NK-92 (cell line): ENCODE data around the gene CD38.
"Not testable (repeated sequence)": the region's sequence is repeated elsewhere in the genome, so short reads cannot be mapped to it uniquely, and the experiment has no call there.

Source experiments
- DNase-seq: peaks from one replicate; lab custom pipeline; 2025; ENCODE audit not compliant: unreplicated experiment; lab: John Stamatoyannopoulos, UW

The CD38 gene

GRCh38 chr4:15861198-15861597, 83.1 kb downstream of the CD38 start:
- DNase-seq, result not testable (repeated sequence)

- DNase-seq, result no peak
These were observed 86.8 kb downstream of the CD38 start for GRCh38 chr4:15864651-15865566.

GRCh38 chr4:15868111-15868510, 90.0 kb downstream of the CD38 start:
- DNase-seq, result no peak

- no peak for DNase-seq
These were observed 90.8 kb downstream of the CD38 start for GRCh38 chr4:15868826-15869413.

- DNase-seq, result no peak
These were observed 92.0 kb downstream of the CD38 start for GRCh38 chr4:15870079-15870478.

GRCh38 chr4:15870921-15871664, 93.0 kb downstream of the CD38 start:
- no peak for DNase-seq

- DNase-seq, result no peak
These were observed 95.0 kb downstream of the CD38 start for GRCh38 chr4:15873117-15873516.

- DNase-seq, result no peak
These were observed 96.5 kb downstream of the CD38 start for GRCh38 chr4:15874671-15875070.

- DNase-seq, result no peak
These were observed 97.7 kb downstream of the CD38 start for GRCh38 chr4:15875663-15876460.

- DNase-seq, result no peak
These were observed 99.9 kb downstream of the CD38 start for GRCh38 chr4:15878011-15878410.

- no peak for DNase-seq
These were observed 103.7 kb downstream of the CD38 start for GRCh38 chr4:15881820-15882219.

- DNase-seq, result no peak
These were observed 104.6 kb downstream of the CD38 start for GRCh38 chr4:15882675-15883086.

GRCh38 chr4:15883610-15884243, 105.6 kb downstream of the CD38 start:
- DNase-seq, result no peak

GRCh38 chr4:15884666-15885065, 106.5 kb downstream of the CD38 start:
- DNase-seq, result no peak

GRCh38 chr4:15885422-15885821, 107.3 kb downstream of the CD38 start:
- no peak for DNase-seq

- DNase-seq, result no peak
These were observed 110.4 kb downstream of the CD38 start for GRCh38 chr4:15888515-15888914.

- DNase-seq, result no peak
These were observed 112.2 kb downstream of the CD38 start for GRCh38 chr4:15890246-15890829.

GRCh38 chr4:15891312-15891711, 113.2 kb downstream of the CD38 start:
- no peak for DNase-seq

GRCh38 chr4:15893962-15894361, 115.8 kb downstream of the CD38 start:
- DNase-seq, result no peak

- DNase-seq, result no peak
These were observed 116.3 kb downstream of the CD38 start for GRCh38 chr4:15894393-15894792.
